Stomach (tissue), 4 donors: ENCODE data around the gene GPR75.
"Not testable (repeated sequence)": the region's sequence is repeated elsewhere in the genome, so short reads cannot be mapped to it uniquely, and the experiment has no call there.

Experiments used
- POLR2A ChIP-seq, 4 donors: fragments of 450-650 bp; IDR thresholded peaks; one replicate each; pipeline ENCODE4 v1.6.1; 2016; ENCODE audit warnings: antibody characterized with exemption in 4 of 4, control low read depth in 2 of 4, mild to moderate bottlenecking in 1 of 4, moderate library complexity in 1 of 4
- POLR2AphosphoS5 ChIP-seq, 3 donors: sonication (generic); formaldehyde crosslinking; IDR thresholded peaks; one replicate each; pipeline ENCODE4 v1.6.1; 2016; ENCODE audit warnings: antibody characterized with exemption in 3 of 3

DNA sequence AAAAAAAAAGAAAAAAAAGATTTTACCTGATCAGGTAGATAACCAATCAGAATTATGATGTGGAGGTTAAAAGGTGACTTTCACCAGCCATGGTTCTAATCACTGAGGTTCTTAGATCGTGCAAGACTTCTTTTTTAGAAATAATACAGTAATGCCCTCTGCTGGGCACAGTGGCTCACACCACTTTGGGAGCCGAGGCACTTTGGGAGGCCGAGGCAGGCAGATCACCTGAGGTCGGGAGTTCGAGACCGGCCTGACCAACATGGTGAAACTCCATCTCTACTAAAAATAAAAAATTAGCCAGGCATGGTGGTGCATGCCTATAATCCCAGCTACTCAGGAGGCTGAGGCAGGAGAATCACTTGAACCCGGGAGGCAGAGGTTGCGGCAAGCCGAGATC lies 36.1 kb downstream of the GPR75 start:
- TF ChIP-seq POLR2A, POLR2AphosphoS5 (IDR thresholded peaks at IDR 0.05): not testable (repeated sequence)
